ENCODE data around the gene CPZ.
"Not testable (repeated sequence)": the region's sequence is repeated elsewhere in the genome, so short reads cannot be mapped to it uniquely, and the experiment has no call there.

The CPZ gene

DNA sequence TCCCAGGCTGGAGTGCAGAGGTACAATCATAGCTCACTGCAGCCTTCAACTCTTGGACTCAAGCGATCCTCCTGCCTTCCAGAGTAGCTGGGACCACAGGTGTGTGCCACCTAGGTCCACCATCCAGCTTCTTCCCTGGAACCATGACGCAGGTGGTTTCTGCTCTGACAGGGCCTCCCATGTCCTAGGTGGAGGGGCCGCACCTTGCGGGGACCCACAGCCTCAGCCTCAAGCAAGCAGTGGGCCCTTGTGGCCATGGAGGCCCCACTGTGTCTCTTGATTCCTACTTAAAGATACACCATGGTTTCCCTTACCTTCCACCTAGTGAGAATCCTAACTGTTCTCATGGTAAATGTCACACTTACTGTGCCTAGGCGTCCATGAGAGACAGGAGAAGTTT is 19.3 kb upstream of the CPZ start:
- no peaks in the 10 kb centered on the region for H3K79me2 ChIP-seq (ENCODE audit: low read length)
- no peak for DNase-seq
- no peak overlapping the region for H3K4me3 ChIP-seq (ENCODE audit: low read length)
- no peaks in the 10 kb centered on the region for H4K20me1 ChIP-seq (ENCODE audit: insufficient read depth, low read length)
- H3K36me3 ChIP-seq (replicated peaks; ENCODE audit: insufficient read depth, low read length): no peaks in the 10 kb centered on the region
- no peaks in the 10 kb centered on the region for H3K9me2 ChIP-seq (replicated peaks; ENCODE audit: insufficient read depth, low read length)
- peaks cover 59% of the 10 kb centered on the region for H3K27me3 ChIP-seq (replicated peaks; ENCODE audit: insufficient read depth, low read length)
- no peak overlapping the region for H2AFZ ChIP-seq (ENCODE audit: low read length)
- TF ChIP-seq EZH2 (optimal IDR thresholded peaks at IDR 0.05; ENCODE audit: low read depth, low read length): no peak
- no peak for TF ChIP-seq EZH2phosphoT487 (IDR thresholded peaks at IDR 0.05; ENCODE audit: low read length)
- TF ChIP-seq CTCF (IDR thresholded peaks at IDR 0.05; ENCODE audit: low read length): no peak
- H3K27ac ChIP-seq (ENCODE audit: low read length): no peak overlapping the region
- no peak overlapping the region for H3K4me2 ChIP-seq (ENCODE audit: low read depth, low read length)
- no peaks in the 10 kb centered on the region for H3K9me3 ChIP-seq (replicated peaks; ENCODE audit: insufficient read depth, low read length)
- H3K9ac ChIP-seq (ENCODE audit: low read length): no peak overlapping the region
- H3F3A ChIP-seq (ENCODE audit: insufficient read depth, low read length): no peaks in the 10 kb centered on the region
- no peaks in the 10 kb centered on the region for H3K4me1 ChIP-seq (ENCODE audit: low read length)

- Histone ChIP-seq H3K9ac (ENCODE audit: low read length) (no peak overlapping the region), H3K27ac (ENCODE audit: low read length) (no peak overlapping the region), H3K27me3 (replicated peaks; ENCODE audit: insufficient read depth, low read length) (peaks cover 73% of the 10 kb centered on the region), H4K20me1 (ENCODE audit: insufficient read depth, low read length) (no peaks in the 10 kb centered on the region), H3K4me1 (ENCODE audit: low read length) (no peaks in the 10 kb centered on the region), H2AFZ (ENCODE audit: low read length) (no peak overlapping the region), H3K4me3 (ENCODE audit: low read length) (no peak overlapping the region), H3K9me2 (replicated peaks; ENCODE audit: insufficient read depth, low read length) (no peaks in the 10 kb centered on the region), H3K4me2 (ENCODE audit: low read depth, low read length) (no peak overlapping the region), H3F3A (ENCODE audit: insufficient read depth, low read length) (no peaks in the 10 kb centered on the region), H3K9me3 (replicated peaks; ENCODE audit: insufficient read depth, low read length) (no peaks in the 10 kb centered on the region), H3K79me2 (ENCODE audit: low read length) (no peaks in the 10 kb centered on the region), H3K36me3 (replicated peaks; ENCODE audit: insufficient read depth, low read length) (no peaks in the 10 kb centered on the region)
- no peak for TF ChIP-seq CTCF (IDR thresholded peaks at IDR 0.05; ENCODE audit: low read length)
- no peak for TF ChIP-seq EZH2 (optimal IDR thresholded peaks at IDR 0.05; ENCODE audit: low read depth, low read length)
- TF ChIP-seq EZH2phosphoT487 (IDR thresholded peaks at IDR 0.05; ENCODE audit: low read length): no peak
- DNase-seq: no peak
These were observed 17.7 kb upstream of the CPZ start for GRCh38 chr4:8574796-8575370.

GRCh38 chr4:8575457-8575856 is 17.1 kb upstream of the CPZ start:
- H2AFZ ChIP-seq (ENCODE audit: low read length): no peak overlapping the region
- no peaks in the 10 kb centered on the region for H3K36me3 ChIP-seq (replicated peaks; ENCODE audit: insufficient read depth, low read length)
- H3K9me2 ChIP-seq (replicated peaks; ENCODE audit: insufficient read depth, low read length): no peaks in the 10 kb centered on the region
- H3K9me3 ChIP-seq (replicated peaks; ENCODE audit: insufficient read depth, low read length): no peaks in the 10 kb centered on the region
- DNase-seq: no peak
- H3K79me2 ChIP-seq (ENCODE audit: low read length): no peaks in the 10 kb centered on the region
- no peaks in the 10 kb centered on the region for H3K4me1 ChIP-seq (ENCODE audit: low read length)
- H3K9ac ChIP-seq (ENCODE audit: low read length): no peak overlapping the region
- no peaks in the 10 kb centered on the region for H3F3A ChIP-seq (ENCODE audit: insufficient read depth, low read length)
- H3K4me2 ChIP-seq (ENCODE audit: low read depth, low read length): no peak overlapping the region
- no peak overlapping the region for H3K4me3 ChIP-seq (ENCODE audit: low read length)
- peaks cover 70% of the 10 kb centered on the region for H3K27me3 ChIP-seq (replicated peaks; ENCODE audit: insufficient read depth, low read length)
- H4K20me1 ChIP-seq (ENCODE audit: insufficient read depth, low read length): no peaks in the 10 kb centered on the region
- H3K27ac ChIP-seq (ENCODE audit: low read length): no peak overlapping the region
- no peak for TF ChIP-seq EZH2phosphoT487 (IDR thresholded peaks at IDR 0.05; ENCODE audit: low read length)
- no peak for TF ChIP-seq EZH2 (optimal IDR thresholded peaks at IDR 0.05; ENCODE audit: low read depth, low read length)
- TF ChIP-seq CTCF (IDR thresholded peaks at IDR 0.05; ENCODE audit: low read length): no peak

GRCh38 chr4:8576591-8576990 is 16.0 kb upstream of the CPZ start:
- not testable (repeated sequence) for H3K79me2 ChIP-seq (ENCODE audit: low read length); H3K4me1 ChIP-seq (ENCODE audit: low read length); H3F3A ChIP-seq (ENCODE audit: insufficient read depth, low read length); H3K9ac ChIP-seq (ENCODE audit: low read length); H3K9me2 ChIP-seq (replicated peaks; ENCODE audit: insufficient read depth, low read length); H3K4me3 ChIP-seq (ENCODE audit: low read length); H3K4me2 ChIP-seq (ENCODE audit: low read depth, low read length); H2AFZ ChIP-seq (ENCODE audit: low read length); H4K20me1 ChIP-seq (ENCODE audit: insufficient read depth, low read length); H3K27ac ChIP-seq (ENCODE audit: low read length); H3K36me3 ChIP-seq (replicated peaks; ENCODE audit: insufficient read depth, low read length); H3K9me3 ChIP-seq (replicated peaks; ENCODE audit: insufficient read depth, low read length); DNase-seq
- H3K27me3 ChIP-seq (replicated peaks; ENCODE audit: insufficient read depth, low read length): peaks cover 64% of the 10 kb centered on the region
